Measurements from ENCODE around the gene LRRC10B. TPM values are rescaled to one million over a fixed set of nuclear protein-coding genes. Genes with fewer than 3 reads are reported as not detected.

The LRRC10B gene
- total RNA-seq, 2 donors from 2014 or later, result 3.0 to 4.2 TPM

DNA sequence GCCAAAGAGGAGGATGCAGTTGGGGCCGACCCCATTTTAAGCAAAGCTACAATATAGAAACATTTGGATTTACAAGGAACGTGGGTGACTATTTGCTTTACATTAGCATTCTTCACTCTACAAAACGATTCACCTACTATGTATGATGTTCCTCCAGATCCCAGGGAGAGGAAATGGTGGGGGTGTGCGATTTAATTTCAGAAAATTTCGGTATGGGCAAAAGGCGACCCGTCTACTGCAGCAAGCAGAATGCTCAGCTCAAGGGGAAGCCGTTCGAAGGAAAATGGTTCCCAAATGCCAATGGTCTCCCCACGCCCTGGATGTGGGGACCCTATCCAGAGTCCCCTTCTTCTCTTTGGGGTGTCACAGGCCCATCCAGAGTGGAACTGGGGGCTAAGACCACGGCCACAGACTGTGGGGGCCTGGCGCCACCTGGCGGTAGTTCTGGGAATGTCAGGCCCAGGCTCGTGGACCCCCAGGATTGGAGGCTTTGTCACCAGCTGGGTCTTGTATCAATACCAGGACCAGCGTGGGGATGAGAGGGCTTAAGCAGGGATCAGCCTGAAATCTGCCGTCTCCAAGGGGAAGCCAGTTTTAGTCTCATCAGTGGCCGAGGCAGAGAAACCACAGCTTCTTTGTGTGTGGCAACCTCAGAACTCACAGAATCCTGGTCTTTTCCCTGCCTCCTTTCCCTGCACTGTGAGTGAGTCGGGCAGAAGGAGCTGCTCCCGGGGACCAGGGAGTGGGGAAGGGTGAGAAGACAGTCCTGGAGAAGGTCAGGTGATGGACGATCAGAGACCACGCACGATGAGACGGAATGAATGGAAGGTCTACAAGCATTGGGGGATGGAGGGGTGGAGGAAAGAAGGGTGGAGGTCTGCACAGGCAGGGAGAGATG lies 8.4 kb downstream of the LRRC10B start:
- H3K27ac ChIP-seq, result no peak overlapping the region
- no peaks in the 10 kb centered on the region for H3K27me3 ChIP-seq (replicated peaks; ENCODE audit: insufficient read depth)
- H3K9me3 ChIP-seq, result no peaks in the 10 kb centered on the region
- H3K4me3 ChIP-seq, result peak overlapping the region; percentile 47
- no peaks in the 10 kb centered on the region for H3K36me3 ChIP-seq
- DNase-seq (ENCODE audit: low spot score) (no peak), ATAC-seq (ENCODE audit: insufficient number of reproducible peaks, low FRiP score, low read depth) (peak; percentile 8)
- TF ChIP-seq, protein P1, sequence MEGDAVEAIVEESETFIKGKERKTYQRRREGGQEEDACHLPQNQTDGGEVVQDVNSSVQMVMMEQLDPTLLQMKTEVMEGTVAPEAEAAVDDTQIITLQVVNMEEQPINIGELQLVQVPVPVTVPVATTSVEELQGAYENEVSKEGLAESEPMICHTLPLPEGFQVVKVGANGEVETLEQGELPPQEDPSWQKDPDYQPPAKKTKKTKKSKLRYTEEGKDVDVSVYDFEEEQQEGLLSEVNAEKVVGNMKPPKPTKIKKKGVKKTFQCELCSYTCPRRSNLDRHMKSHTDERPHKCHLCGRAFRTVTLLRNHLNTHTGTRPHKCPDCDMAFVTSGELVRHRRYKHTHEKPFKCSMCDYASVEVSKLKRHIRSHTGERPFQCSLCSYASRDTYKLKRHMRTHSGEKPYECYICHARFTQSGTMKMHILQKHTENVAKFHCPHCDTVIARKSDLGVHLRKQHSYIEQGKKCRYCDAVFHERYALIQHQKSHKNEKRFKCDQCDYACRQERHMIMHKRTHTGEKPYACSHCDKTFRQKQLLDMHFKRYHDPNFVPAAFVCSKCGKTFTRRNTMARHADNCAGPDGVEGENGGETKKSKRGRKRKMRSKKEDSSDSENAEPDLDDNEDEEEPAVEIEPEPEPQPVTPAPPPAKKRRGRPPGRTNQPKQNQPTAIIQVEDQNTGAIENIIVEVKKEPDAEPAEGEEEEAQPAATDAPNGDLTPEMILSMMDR (IDR thresholded peaks at IDR 0.05), result peak; percentile 99
- H3K4me1 ChIP-seq (ENCODE audit: control insufficient read depth in 1 of 2, low read depth in 2 of 2), result peaks cover 0 to 4% of the 10 kb centered on the region in 2 donors

DNA sequence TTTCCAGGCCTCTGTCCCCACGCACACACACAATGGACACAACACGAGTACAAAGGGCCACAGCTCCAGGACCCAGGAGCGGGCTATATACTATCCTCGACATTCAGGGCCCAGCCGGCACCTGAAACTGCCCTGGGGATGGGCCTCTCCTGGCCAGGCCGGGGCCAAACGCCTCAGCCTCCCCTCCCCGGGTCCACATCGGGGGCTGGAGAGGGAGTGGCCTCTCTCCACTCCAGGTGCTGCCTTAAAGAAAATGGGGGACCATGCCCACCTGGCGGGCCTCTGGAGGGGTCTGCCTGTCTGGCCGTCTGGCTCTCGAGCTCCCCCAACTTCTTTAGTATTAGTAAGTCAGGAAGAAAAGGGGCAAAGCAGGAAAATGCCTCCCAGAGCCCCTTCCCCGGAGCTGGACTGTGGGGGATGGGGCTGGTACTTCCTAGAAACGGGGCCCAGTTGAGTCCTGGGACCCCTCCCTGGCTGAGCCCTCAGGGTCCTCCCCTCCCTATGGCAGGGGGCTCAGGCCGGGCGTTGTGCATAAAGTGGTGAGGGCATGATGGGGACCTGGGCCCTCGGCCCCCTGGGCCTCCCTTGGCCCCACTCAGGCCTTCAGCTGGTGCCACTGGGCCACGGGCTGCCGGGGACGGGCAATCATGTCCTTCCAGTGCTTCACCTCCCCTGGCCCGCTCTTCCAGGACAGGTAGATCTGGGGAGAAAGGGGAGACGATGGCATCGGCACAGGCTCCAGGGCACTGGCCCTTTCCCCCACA lies 9.7 kb downstream of the LRRC10B start:
- H3K27ac ChIP-seq, result no peak overlapping the region
- ATAC-seq (ENCODE audit: insufficient number of reproducible peaks, low FRiP score, low read depth) (no peak), DNase-seq (ENCODE audit: low spot score) (no peak)
- H3K36me3 ChIP-seq, result no peaks in the 10 kb centered on the region
- TF ChIP-seq, protein P1 (IDR thresholded peaks at IDR 0.05), result no peak
- no peak overlapping the region for H3K4me3 ChIP-seq
- H3K27me3 ChIP-seq (replicated peaks; ENCODE audit: insufficient read depth), result no peaks in the 10 kb centered on the region
- H3K4me1 ChIP-seq (ENCODE audit: control insufficient read depth in 1 of 2, low read depth in 2 of 2), result peaks cover 0 to 4% of the 10 kb centered on the region in 2 donors
- H3K9me3 ChIP-seq, result no peaks in the 10 kb centered on the region

DNA sequence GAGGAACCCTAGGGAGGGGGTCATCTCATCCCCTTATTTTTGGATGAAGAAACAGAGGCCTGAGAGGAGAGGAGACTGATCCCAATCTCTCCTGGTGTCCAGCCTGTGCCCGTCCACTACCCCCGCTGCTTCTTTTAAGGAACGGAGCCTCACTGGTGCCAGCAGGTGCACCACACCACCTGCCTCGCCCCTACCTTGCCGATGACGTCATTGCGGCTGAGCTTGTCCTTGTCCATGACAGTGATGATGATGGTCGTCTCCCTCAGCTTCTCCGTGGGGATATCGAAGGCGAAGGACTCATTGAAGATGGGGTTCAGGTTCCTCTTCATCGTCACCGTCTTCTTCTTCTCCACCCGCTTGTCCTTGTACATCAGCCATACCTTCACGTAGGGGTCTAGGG lies 14.3 kb downstream of the LRRC10B start:
- ATAC-seq (ENCODE audit: insufficient number of reproducible peaks, low FRiP score, low read depth) (no peak), DNase-seq (ENCODE audit: low spot score) (no peak)
- Histone ChIP-seq H3K4me1 (ENCODE audit: control insufficient read depth in 1 of 2, low read depth in 2 of 2) (no peaks in the 10 kb centered on the region), H3K9me3 (no peaks in the 10 kb centered on the region), H3K27ac (no peak overlapping the region), H3K36me3 (no peaks in the 10 kb centered on the region), H3K4me3 (no peak overlapping the region), H3K27me3 (replicated peaks; ENCODE audit: insufficient read depth) (no peaks in the 10 kb centered on the region)
- TF ChIP-seq, protein P1 (IDR thresholded peaks at IDR 0.05), result no peak

DNA sequence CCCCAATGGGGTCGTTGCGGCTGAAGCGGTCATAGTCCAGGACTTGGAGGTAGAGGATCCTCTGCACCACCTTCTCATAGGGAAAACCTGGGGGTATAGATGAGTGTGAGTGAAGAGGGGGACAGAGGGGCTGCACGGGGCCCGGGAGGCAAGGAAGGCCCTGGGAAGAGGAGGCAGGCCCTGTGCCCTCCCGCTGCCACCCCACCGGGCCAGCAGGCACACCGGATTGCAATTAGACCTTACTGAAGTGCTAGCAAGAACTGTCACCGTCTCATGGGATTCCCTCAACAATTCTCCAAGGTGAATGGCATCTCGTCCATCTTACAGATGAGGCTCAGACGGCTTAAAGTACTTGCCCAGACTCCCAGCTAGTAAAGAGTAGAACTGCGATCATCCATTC lies 15.9 kb downstream of the LRRC10B start:
- Histone ChIP-seq H3K36me3 (no peaks in the 10 kb centered on the region), H3K4me1 (ENCODE audit: control insufficient read depth in 1 of 2, low read depth in 2 of 2) (no peaks in the 10 kb centered on the region), H3K27me3 (replicated peaks; ENCODE audit: insufficient read depth) (no peaks in the 10 kb centered on the region), H3K4me3 (no peak overlapping the region), H3K27ac (no peak overlapping the region), H3K9me3 (no peaks in the 10 kb centered on the region)
- TF ChIP-seq, protein P1 (IDR thresholded peaks at IDR 0.05), result no peak
- ATAC-seq (ENCODE audit: insufficient number of reproducible peaks, low FRiP score, low read depth), result no peak
- no peak for DNase-seq (ENCODE audit: low spot score)

DNA sequence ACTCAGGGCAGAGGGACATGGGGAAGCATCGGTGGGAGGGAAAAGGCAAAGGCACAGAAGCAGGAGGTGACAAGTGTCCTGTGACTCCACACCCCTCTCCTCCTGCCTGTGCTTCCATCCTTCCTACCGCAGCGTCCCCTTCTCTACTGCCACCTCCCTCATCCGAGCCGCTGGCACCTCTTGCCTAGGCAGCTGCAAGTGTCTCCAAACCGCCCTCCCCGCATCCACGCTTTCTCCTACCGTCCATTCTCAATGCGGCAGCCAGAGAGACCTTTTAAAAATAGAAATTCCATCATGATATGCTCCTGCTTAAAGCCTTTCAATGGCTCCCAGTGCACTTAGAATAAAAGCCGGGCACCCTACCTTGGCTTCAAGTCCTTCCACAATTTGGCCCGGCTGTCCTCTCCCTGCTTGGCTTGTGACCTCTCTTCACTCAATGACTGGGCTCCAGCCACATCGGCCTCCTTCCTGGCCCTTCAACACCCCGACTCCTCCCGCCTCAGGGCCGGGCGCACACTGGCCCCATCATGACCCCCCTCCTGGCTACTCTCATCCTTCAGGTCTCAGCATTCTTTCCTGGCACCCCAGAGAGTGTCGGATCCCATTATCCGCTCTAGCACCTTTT lies 16.5 kb downstream of the LRRC10B start:
- Histone ChIP-seq H3K27ac (no peak overlapping the region), H3K27me3 (replicated peaks; ENCODE audit: insufficient read depth) (no peaks in the 10 kb centered on the region), H3K9me3 (no peaks in the 10 kb centered on the region), H3K4me1 (ENCODE audit: control insufficient read depth in 1 of 2, low read depth in 2 of 2) (no peaks in the 10 kb centered on the region), H3K4me3 (no peak overlapping the region), H3K36me3 (no peaks in the 10 kb centered on the region)
- DNase-seq (ENCODE audit: low spot score) (no peak), ATAC-seq (ENCODE audit: insufficient number of reproducible peaks, low FRiP score, low read depth) (no peak)
- TF ChIP-seq, protein P1 (IDR thresholded peaks at IDR 0.05), result no peak

All from thoracic aorta (tissue), 2 donors.